ENCODE measurements around the gene TANGO2.

Gene TANGO2

DNA sequence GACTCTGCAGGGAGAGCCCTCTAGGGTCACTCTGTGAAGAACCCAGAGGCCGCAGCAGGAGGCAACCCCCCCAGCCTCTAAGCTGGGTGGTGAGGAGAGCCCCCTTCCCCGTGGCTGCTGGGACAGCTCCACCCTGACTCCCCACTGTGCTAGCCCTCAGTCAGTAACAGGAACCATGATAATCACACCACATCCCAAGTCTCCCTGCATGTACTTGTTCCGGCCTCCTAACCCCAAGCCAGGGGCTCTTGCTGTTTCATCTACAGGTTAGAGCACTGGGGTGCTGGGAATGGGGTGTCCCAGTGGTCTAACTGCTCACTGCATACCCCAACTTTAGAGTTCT, 31.2 kb upstream of the TANGO2 start:
- no peak for DNase-seq (ENCODE audit: low read depth)
- TF ChIP-seq POLR2A (IDR thresholded peaks at IDR 0.05; ENCODE audit: extremely low read depth, insufficient read length) (no peak), MAX (IDR thresholded peaks at IDR 0.05; ENCODE audit: low read depth, low read length) (no peak), MYC (IDR thresholded peaks at IDR 0.05; ENCODE audit: low read depth, low read length) (no peak)
- TF ChIP-seq, protein P1, sequence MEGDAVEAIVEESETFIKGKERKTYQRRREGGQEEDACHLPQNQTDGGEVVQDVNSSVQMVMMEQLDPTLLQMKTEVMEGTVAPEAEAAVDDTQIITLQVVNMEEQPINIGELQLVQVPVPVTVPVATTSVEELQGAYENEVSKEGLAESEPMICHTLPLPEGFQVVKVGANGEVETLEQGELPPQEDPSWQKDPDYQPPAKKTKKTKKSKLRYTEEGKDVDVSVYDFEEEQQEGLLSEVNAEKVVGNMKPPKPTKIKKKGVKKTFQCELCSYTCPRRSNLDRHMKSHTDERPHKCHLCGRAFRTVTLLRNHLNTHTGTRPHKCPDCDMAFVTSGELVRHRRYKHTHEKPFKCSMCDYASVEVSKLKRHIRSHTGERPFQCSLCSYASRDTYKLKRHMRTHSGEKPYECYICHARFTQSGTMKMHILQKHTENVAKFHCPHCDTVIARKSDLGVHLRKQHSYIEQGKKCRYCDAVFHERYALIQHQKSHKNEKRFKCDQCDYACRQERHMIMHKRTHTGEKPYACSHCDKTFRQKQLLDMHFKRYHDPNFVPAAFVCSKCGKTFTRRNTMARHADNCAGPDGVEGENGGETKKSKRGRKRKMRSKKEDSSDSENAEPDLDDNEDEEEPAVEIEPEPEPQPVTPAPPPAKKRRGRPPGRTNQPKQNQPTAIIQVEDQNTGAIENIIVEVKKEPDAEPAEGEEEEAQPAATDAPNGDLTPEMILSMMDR (IDR thresholded peaks at IDR 0.05; ENCODE audit: low read depth, low read length), result no peak
- H3K4me3 ChIP-seq (ENCODE audit: low read depth, low read length), result no peak overlapping the region

DNA sequence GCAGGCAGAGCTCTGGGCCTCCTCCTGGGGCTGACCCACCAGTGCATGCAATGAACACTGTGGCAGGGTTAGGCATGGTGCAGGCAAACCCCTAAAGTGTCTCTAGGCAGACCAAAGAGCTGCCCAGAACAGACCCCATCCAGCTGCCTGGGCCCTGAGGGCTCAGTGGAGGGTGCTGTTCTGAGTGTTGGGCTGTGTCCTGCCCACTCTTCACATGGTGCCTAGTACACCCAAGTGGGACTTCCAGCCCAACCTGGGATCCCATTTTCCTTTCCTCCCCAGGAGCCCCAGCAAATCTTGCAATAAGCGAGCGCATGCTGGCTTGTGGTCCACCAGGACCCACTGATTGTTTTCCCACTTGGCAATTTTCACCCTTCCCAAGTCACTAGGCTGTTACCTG, 30.7 kb upstream of the TANGO2 start:
- DNase-seq (ENCODE audit: low read depth), result no peak
- TF ChIP-seq POLR2A (IDR thresholded peaks at IDR 0.05; ENCODE audit: extremely low read depth, insufficient read length) (no peak), MAX (IDR thresholded peaks at IDR 0.05; ENCODE audit: low read depth, low read length) (no peak)
- TF ChIP-seq, protein P1 (IDR thresholded peaks at IDR 0.05; ENCODE audit: low read depth, low read length), result no peak
- no peak overlapping the region for H3K4me3 ChIP-seq (ENCODE audit: low read depth, low read length)

- TF ChIP-seq, protein P1 (IDR thresholded peaks at IDR 0.05; ENCODE audit: low read depth, low read length), result no peak
- TF ChIP-seq POLR2A (IDR thresholded peaks at IDR 0.05; ENCODE audit: extremely low read depth, insufficient read length) (no peak), MAX (IDR thresholded peaks at IDR 0.05; ENCODE audit: low read depth, low read length) (no peak), MYC (IDR thresholded peaks at IDR 0.05; ENCODE audit: low read depth, low read length) (no peak)
- H3K4me3 ChIP-seq (ENCODE audit: low read depth, low read length), result no peak overlapping the region
Measured at GRCh38 chr22:19990609-19991394, 30.1 kb upstream of the TANGO2 start.

GRCh38 chr22:19991395-19991644, 29.6 kb upstream of the TANGO2 start:
- DNase-seq (ENCODE audit: low read depth), result no peak
- TF ChIP-seq, protein P1 (IDR thresholded peaks at IDR 0.05; ENCODE audit: low read depth, low read length), result no peak
- no peak for TF ChIP-seq MYC (IDR thresholded peaks at IDR 0.05; ENCODE audit: low read depth, low read length)
- TF ChIP-seq MAX (IDR thresholded peaks at IDR 0.05; ENCODE audit: low read depth, low read length), result no peak
- no peak for TF ChIP-seq POLR2A (IDR thresholded peaks at IDR 0.05; ENCODE audit: extremely low read depth, insufficient read length)
- no peak overlapping the region for H3K4me3 ChIP-seq (ENCODE audit: low read depth, low read length)

More at GRCh38 chr22:19990609-19991394, 30.1 kb upstream of the TANGO2 start:
- DNase-seq (ENCODE audit: low read depth), result no peak

- DNase-seq (ENCODE audit: low read depth), result no peak
- TF ChIP-seq, protein P1 (IDR thresholded peaks at IDR 0.05; ENCODE audit: low read depth, low read length), result no peak
Measured at GRCh38 chr22:19991645-19992451, 29.1 kb upstream of the TANGO2 start.

More at GRCh38 chr22:19991645-19992451, 29.1 kb upstream of the TANGO2 start:
- H3K4me3 ChIP-seq (ENCODE audit: low read depth, low read length), result no peak overlapping the region

Measured in NB4 (cell line).